ENCODE data around the gene LRBA. TPM values are rescaled to one million over a fixed set of nuclear protein-coding genes. Genes with fewer than 3 reads are reported as not detected.

LRBA gene
- total RNA-seq, 1 experiment from 2014 or later = 55.3 TPM

DNA sequence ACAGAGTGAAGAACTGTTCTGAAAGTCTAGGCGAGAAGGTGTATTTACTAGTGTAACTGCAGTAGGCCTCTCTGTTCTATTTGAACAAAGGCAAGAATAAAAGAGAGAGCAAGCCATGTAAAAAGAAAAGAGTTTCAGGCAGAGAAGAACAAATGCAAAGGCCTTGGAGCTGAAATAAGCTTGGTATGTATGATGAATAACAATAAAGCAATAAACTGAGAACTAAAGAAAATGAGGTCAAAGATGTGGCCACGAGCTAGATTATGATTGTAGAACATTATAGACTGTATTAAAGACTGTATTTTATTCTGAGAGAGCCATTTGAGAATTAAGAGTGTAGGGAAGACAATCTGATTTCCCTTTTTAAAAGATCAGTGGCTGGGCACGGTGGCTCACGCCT, 160.5 kb downstream of the LRBA start:
- H3K79me1 ChIP-seq (ENCODE audit: insufficient read depth, low read depth, low read length, poor library complexity, severe bottlenecking) = no peaks in the 10 kb centered on the region
- H3K27me3 Mint-ChIP-seq (ENCODE audit: low read depth) = no peaks in the 10 kb centered on the region
- WGBS (ENCODE audit: extremely low coverage, insufficient read length, low lambda C conversion rate) = no CpG with 5 or more reads among the region's 4 CpGs
- no peaks in the 10 kb centered on the region for H4K20me1 ChIP-seq (ENCODE audit: control insufficient read depth, insufficient read depth, insufficient read length)
- H3T11ph ChIP-seq (ENCODE audit: low read length) = no peak overlapping the region
- no peak overlapping the region for H3K4me3 Mint-ChIP-seq
- TF ChIP-seq, protein P1, sequence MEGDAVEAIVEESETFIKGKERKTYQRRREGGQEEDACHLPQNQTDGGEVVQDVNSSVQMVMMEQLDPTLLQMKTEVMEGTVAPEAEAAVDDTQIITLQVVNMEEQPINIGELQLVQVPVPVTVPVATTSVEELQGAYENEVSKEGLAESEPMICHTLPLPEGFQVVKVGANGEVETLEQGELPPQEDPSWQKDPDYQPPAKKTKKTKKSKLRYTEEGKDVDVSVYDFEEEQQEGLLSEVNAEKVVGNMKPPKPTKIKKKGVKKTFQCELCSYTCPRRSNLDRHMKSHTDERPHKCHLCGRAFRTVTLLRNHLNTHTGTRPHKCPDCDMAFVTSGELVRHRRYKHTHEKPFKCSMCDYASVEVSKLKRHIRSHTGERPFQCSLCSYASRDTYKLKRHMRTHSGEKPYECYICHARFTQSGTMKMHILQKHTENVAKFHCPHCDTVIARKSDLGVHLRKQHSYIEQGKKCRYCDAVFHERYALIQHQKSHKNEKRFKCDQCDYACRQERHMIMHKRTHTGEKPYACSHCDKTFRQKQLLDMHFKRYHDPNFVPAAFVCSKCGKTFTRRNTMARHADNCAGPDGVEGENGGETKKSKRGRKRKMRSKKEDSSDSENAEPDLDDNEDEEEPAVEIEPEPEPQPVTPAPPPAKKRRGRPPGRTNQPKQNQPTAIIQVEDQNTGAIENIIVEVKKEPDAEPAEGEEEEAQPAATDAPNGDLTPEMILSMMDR (conservative IDR thresholded peaks at IDR 0.05) = no peak
- no peak overlapping the region for H3K27ac ChIP-seq (ENCODE audit: insufficient read length, low read depth, low read length)
- H2AK5ac ChIP-seq (ENCODE audit: insufficient read length, low read length) = no peak overlapping the region
- no peak overlapping the region for H3K14ac ChIP-seq (ENCODE audit: insufficient read depth, low read length)
- no peak overlapping the region for H2BK12ac ChIP-seq (ENCODE audit: insufficient read length, low read depth, low read length)
- peaks cover 2 to 18% (median 8%) of the 10 kb centered on the region in 3 experiments; a peak in 6 of 7 replicates for H3K36me3 Mint-ChIP-seq (ENCODE audit: insufficient read depth in 1 of 3, low read depth in 3 of 3)
- no peak overlapping the region for H3K4me2 ChIP-seq (ENCODE audit: insufficient read depth, insufficient read length, low read length)
- no peak for DNase-seq
- H3K27ac Mint-ChIP-seq = peak overlapping the region in 2 of 3 experiments; percentile 15 to 66; a peak in 5 of 7 replicates
- no peaks in the 10 kb centered on the region for H3K4me1 ChIP-seq (ENCODE audit: insufficient read depth, low read length)
- no peaks in the 10 kb centered on the region for H3K27me3 ChIP-seq (ENCODE audit: insufficient read depth, low read length)
- H3K9ac ChIP-seq (ENCODE audit: extremely low read depth, insufficient read length, low read length) = no peak overlapping the region
- H4K5ac ChIP-seq (ENCODE audit: insufficient read length, low read depth, low read length) = no peak overlapping the region
- no peak overlapping the region for H4K8ac ChIP-seq (replicated peaks; ENCODE audit: insufficient read length, low read depth, low read length)
- no peak overlapping the region for H3K18ac ChIP-seq (ENCODE audit: insufficient read length, low read depth, low read length)
- H2BK120ac ChIP-seq (ENCODE audit: low read depth, low read length, poor library complexity, severe bottlenecking) = no peak overlapping the region
- H3K56ac ChIP-seq (ENCODE audit: insufficient read length, low read depth, low read length) = no peak overlapping the region
- no peak overlapping the region for H3K4ac ChIP-seq (ENCODE audit: low read depth, low read length)
- H3K9me3 Mint-ChIP-seq = no peaks in the 10 kb centered on the region
- no peak overlapping the region for H2BK20ac ChIP-seq (ENCODE audit: low read depth, low read length, poor library complexity, severe bottlenecking)
- peaks cover 7 to 8% of the 10 kb centered on the region in 2 experiments; a peak in 3 of 4 replicates for H3K4me1 Mint-ChIP-seq
- H3K79me2 ChIP-seq (ENCODE audit: insufficient read depth, low read length) = no peaks in the 10 kb centered on the region
- H3K23ac ChIP-seq (ENCODE audit: insufficient read length, low read depth, low read length) = no peak overlapping the region
- H2AFZ ChIP-seq (ENCODE audit: low read length) = no peak overlapping the region
- H2BK5ac ChIP-seq (ENCODE audit: insufficient read length, low read length) = no peak overlapping the region
- H4K91ac ChIP-seq (ENCODE audit: insufficient read length, low read depth, low read length) = no peak overlapping the region
- no peaks in the 10 kb centered on the region for H3K23me2 ChIP-seq (ENCODE audit: insufficient read length, low read depth, low read length, poor library complexity, severe bottlenecking)
- H3K9me3 ChIP-seq (ENCODE audit: control insufficient read depth, low read depth, low read length) = no peaks in the 10 kb centered on the region
- H2BK15ac ChIP-seq (ENCODE audit: low read depth, low read length) = no peak overlapping the region
